Hepatocyte (in vitro differentiated cells): Measurements from ENCODE around the gene RADIL. TPM values are rescaled to one million over a fixed set of nuclear protein-coding genes. Genes with fewer than 3 reads are reported as not detected.

Source experiments
- DNase-seq: peaks from one replicate; pipeline ENCODE4 v3.0.0-alpha.2; 2016; ENCODE audit warnings: low spot score
- H2AFZ ChIP-seq: fragments of 200-600 bp; sonication (generic); 2 replicates; pipeline ENCODE4 v1.6.0; 2016; ENCODE audit warnings: antibody characterized with exemption, mild to moderate bottlenecking
- H3K27ac ChIP-seq: fragments of 200-600 bp; sonication (generic); 2 replicates; pipeline ENCODE4 v1.5.1; 2016; ENCODE audit warnings: mild to moderate bottlenecking
- H3K27me3 ChIP-seq: fragments of 200-600 bp; sonication (generic); 2 replicates; pipeline ENCODE4 v1.6.1; 2016
- H3K36me3 ChIP-seq: fragments of 200-600 bp; sonication (generic); replicated peaks from 2 replicates; pipeline ENCODE4 v1.5.1; 2016; ENCODE audit warnings: low read depth; ENCODE audit not compliant: insufficient read depth
- H3K4me1 ChIP-seq: fragments of 200-600 bp; sonication (generic); 2 replicates; pipeline ENCODE4 v1.5.1; 2016; ENCODE audit warnings: mild to moderate bottlenecking, moderate library complexity; ENCODE audit not compliant: insufficient read depth
- H3K4me2 ChIP-seq: fragments of 200-600 bp; sonication (generic); 2 replicates; pipeline ENCODE4 v1.6.0; 2016
- H3K4me3 ChIP-seq: fragments of 200-600 bp; sonication (generic); 2 replicates; pipeline ENCODE4 v1.5.1; 2016; ENCODE audit warnings: mild to moderate bottlenecking
- H3K79me2 ChIP-seq: fragments of 200-600 bp; sonication (generic); 2 replicates; pipeline ENCODE4 v1.6.0; 2017; ENCODE audit warnings: mild to moderate bottlenecking
- H3K9me2 ChIP-seq: fragments of 200-600 bp; sonication (generic); replicated peaks from 2 replicates; pipeline ENCODE4 v1.6.0; 2017; ENCODE audit warnings: mild to moderate bottlenecking; ENCODE audit not compliant: insufficient read depth
- H3K9me3 ChIP-seq: fragments of 200-600 bp; sonication (generic); 2 replicates; pipeline ENCODE4 v1.5.1; 2016; ENCODE audit warnings: low read depth, mild to moderate bottlenecking
- H4K20me1 ChIP-seq: fragments of 200-600 bp; sonication (generic); 2 replicates; pipeline ENCODE4 v1.6.0; 2016; ENCODE audit warnings: mild to moderate bottlenecking; ENCODE audit not compliant: insufficient read depth, poor library complexity, severe bottlenecking
- EZH2 ChIP-seq: fragments of 200-600 bp; sonication (generic); IDR thresholded peaks from 2 replicates; pipeline ENCODE4 v1.6.1; 2016; ENCODE audit warnings: antibody characterized with exemption, mild to moderate bottlenecking, borderline replicate concordance
- EZH2phosphoT487 ChIP-seq: fragments of 200-600 bp; sonication (generic); IDR thresholded peaks from one replicate; pipeline ENCODE4 v1.6.1; 2018; ENCODE audit warnings: antibody characterized with exemption, mild to moderate bottlenecking, low read depth, moderate library complexity; ENCODE audit not compliant: unreplicated experiment, severe bottlenecking
- WGBS: methylation state at CpG from one replicate; pipeline ENCODE4 v1.1.6; 2016; ENCODE audit warnings: low lambda C conversion rate; ENCODE audit errors: missing lambda C conversion rate; 5-methylcytosine and 5-hydroxymethylcytosine counted together
- polyA plus RNA-seq: library from polyadenylated mRNA; unstranded; fragments of >200 nt; fragmentation: Nextera tagmentation; extraction: Ambion mirVana; gene quantifications from 2 replicates; pipeline ENCODE4 v1.2.1, GENCODE V29; 2016
- total RNA-seq: library from RNA; depleted of rRNA; stranded (reverse); fragments of >200 nt; gene quantifications from 2 replicates; pipeline ENCODE4 v1.2.3, GENCODE V29; 2014
- TF ChIP-seq, protein P1 (sequence below): fragments of 200-600 bp; sonication (generic); IDR thresholded peaks from 2 replicates; pipeline ENCODE4 v1.5.1; 2016; ENCODE audit warnings: antibody characterized with exemption, mild to moderate bottlenecking; ENCODE audit not compliant: poor library complexity

RADIL gene
- total and polyA plus RNA-seq, 2 experiments from 2014 or later = 0.53 to 0.60 TPM

DNA sequence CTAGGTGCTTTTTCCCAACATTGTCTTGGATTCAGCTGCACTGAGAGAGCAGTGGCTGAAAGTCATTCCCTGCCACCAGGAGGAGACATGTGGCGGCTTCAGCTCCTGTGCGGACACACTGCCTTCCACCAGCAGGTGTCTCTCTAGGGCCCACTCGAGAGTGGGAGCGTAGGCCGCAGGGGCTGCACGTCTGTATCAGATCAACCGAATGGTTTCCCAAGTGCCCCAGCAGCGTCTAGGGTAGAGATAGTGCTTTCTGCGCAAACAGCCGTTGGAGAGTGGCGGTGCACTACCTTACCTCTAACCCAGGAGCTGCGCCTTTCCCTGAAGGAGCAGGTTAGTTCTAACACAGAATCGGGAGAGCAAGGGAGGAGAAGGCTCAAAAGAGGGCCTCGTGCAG lies 53.3 kb downstream of the RADIL start:
- H3K27me3 ChIP-seq = no peaks in the 10 kb centered on the region
- TF ChIP-seq EZH2phosphoT487 (no peak), EZH2 (no peak)
- TF ChIP-seq, protein P1, sequence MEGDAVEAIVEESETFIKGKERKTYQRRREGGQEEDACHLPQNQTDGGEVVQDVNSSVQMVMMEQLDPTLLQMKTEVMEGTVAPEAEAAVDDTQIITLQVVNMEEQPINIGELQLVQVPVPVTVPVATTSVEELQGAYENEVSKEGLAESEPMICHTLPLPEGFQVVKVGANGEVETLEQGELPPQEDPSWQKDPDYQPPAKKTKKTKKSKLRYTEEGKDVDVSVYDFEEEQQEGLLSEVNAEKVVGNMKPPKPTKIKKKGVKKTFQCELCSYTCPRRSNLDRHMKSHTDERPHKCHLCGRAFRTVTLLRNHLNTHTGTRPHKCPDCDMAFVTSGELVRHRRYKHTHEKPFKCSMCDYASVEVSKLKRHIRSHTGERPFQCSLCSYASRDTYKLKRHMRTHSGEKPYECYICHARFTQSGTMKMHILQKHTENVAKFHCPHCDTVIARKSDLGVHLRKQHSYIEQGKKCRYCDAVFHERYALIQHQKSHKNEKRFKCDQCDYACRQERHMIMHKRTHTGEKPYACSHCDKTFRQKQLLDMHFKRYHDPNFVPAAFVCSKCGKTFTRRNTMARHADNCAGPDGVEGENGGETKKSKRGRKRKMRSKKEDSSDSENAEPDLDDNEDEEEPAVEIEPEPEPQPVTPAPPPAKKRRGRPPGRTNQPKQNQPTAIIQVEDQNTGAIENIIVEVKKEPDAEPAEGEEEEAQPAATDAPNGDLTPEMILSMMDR = peak; percentile 93

DNA sequence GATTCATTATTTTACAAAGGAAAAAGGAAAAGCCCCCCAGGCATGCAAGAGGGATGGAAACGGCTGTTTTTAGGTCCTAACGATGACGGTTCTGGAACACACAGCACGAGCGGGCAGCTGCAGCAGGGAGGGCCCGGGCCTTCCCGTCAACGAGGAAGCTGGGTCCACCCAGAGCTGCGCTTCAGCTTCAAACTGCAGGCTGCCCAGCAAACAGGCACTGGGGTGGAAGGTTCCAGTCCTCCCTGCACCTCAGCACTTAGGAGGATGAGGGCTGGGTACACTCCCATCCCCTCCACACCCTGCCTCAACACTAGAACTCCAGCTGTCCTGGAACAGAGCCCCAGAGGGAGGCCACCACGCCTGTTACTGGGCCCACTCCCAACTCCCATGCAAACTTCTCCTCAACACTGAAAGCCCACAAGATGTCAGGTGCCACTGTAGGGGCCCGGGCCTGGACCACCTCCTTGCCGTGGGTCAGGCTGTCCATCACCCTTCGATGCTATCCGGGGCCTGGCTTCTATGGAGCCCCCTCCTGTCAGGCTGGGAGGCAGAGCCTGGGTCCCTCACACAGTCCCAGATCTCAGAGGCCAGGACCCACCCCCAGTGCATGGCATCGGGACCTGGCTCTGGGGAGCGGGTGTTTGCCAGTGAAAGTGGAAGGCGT lies 54.7 kb downstream of the RADIL start:
- H3K27me3 ChIP-seq = no peaks in the 10 kb centered on the region
- no peaks in the 10 kb centered on the region for H3K9me3 ChIP-seq
- no peak overlapping the region for H3K27ac ChIP-seq
- no peaks in the 10 kb centered on the region for H3K79me2 ChIP-seq
- no peak for DNase-seq
- H4K20me1 ChIP-seq = no peaks in the 10 kb centered on the region
- no peak overlapping the region for H2AFZ ChIP-seq
- no peaks in the 10 kb centered on the region for H3K9me2 ChIP-seq
- 98% methylated on average over 17 of the region's 17 CpGs for WGBS
- H3K4me3 ChIP-seq = no peak overlapping the region
- TF ChIP-seq, protein P1 = no peak
- TF ChIP-seq EZH2 (no peak), EZH2phosphoT487 (no peak)
- no peaks in the 10 kb centered on the region for H3K36me3 ChIP-seq
- H3K4me2 ChIP-seq = no peak overlapping the region
- no peaks in the 10 kb centered on the region for H3K4me1 ChIP-seq

More for the DNA sequence above, 53.3 kb downstream of the RADIL start:
- H4K20me1 ChIP-seq = no peaks in the 10 kb centered on the region
- DNase-seq = peak; percentile 87
- H3K4me3 ChIP-seq = no peak overlapping the region
- H3K4me1 ChIP-seq = no peaks in the 10 kb centered on the region
- 43% methylated on average over 14 of the region's 14 CpGs for WGBS
- no peak overlapping the region for H3K27ac ChIP-seq
- no peaks in the 10 kb centered on the region for H3K9me3 ChIP-seq
- H3K9me2 ChIP-seq = no peaks in the 10 kb centered on the region
- no peaks in the 10 kb centered on the region for H3K36me3 ChIP-seq
- H3K4me2 ChIP-seq = no peak overlapping the region
- no peak overlapping the region for H2AFZ ChIP-seq
- no peaks in the 10 kb centered on the region for H3K79me2 ChIP-seq

DNA sequence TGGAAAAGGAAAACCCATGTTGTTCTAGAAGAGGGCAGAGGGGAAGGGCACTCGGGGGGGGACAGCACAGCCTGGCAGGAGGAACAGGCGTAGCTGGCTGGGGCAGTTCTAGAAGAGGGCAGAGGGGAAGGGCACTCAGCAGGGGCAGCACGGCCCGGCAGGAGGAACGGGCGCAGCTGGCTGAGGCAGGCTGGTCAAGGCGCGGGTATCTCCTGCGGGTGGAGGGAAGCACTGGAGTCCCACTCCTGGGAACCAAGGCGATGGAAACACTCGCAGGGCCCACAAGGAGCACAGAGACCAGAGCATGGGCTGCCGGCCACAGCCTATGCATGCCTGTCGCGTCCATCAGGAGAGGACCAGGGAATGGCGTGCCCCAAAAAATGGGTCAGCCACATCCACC lies 58.4 kb downstream of the RADIL start:
- Histone ChIP-seq H3K27ac (no peak overlapping the region), H3K9me2 (no peaks in the 10 kb centered on the region), H2AFZ (no peak overlapping the region), H3K36me3 (no peaks in the 10 kb centered on the region), H3K4me3 (no peak overlapping the region), H4K20me1 (no peaks in the 10 kb centered on the region), H3K4me1 (no peaks in the 10 kb centered on the region), H3K4me2 (no peak overlapping the region), H3K9me3 (no peaks in the 10 kb centered on the region), H3K79me2 (no peaks in the 10 kb centered on the region), H3K27me3 (no peaks in the 10 kb centered on the region)
- 92% methylated on average over 15 of the region's 15 CpGs for WGBS
- no peak for DNase-seq
- TF ChIP-seq, protein P1 = no peak
- TF ChIP-seq EZH2 (no peak), EZH2phosphoT487 (no peak)
